Measurements from ENCODE around the gene SLC6A4. TPM values are rescaled to one million over a fixed set of nuclear protein-coding genes. Genes with fewer than 3 reads are reported as not detected.

The SLC6A4 gene
- polyA plus RNA-seq, 1 of the 3 experiments (the other 2 are of a cell fraction) = 0.12 TPM

GRCh38 chr17:30218799-30219198 lies 16.7 kb downstream of the SLC6A4 start:
- Histone ChIP-seq H3K27me3 (ENCODE audit: insufficient read depth) (no peaks in the 10 kb centered on the region), H3K79me2 (ENCODE audit: insufficient read depth) (no peaks in the 10 kb centered on the region), H2AFZ (ENCODE audit: low read depth) (no peak overlapping the region), H3F3A (replicated peaks; ENCODE audit: insufficient read depth) (no peaks in the 10 kb centered on the region), H3K36me3 (replicated peaks in 1 of 2; ENCODE audit: control insufficient read depth in 1 of 2, insufficient read depth in 2 of 2, low read length in 1 of 2) (no peaks in the 10 kb centered on the region), H3K4me2 (no peak overlapping the region), H3K4me1 (ENCODE audit: control insufficient read depth in 1 of 2, insufficient read depth in 2 of 2, low read depth in 1 of 2, low read length in 1 of 2) (no peaks in the 10 kb centered on the region), H3K9ac (no peak overlapping the region), H3K9me2 (no peaks in the 10 kb centered on the region), H3K27ac (ENCODE audit: low read depth in 2 of 2, low read length in 1 of 2) (no peak overlapping the region), H3K9me3 (no peaks in the 10 kb centered on the region), H4K20me1 (ENCODE audit: insufficient read depth) (no peaks in the 10 kb centered on the region), H3K4me3 (ENCODE audit: low read depth in 2 of 2, low read length in 1 of 2) (no peak overlapping the region)
- no peak for DNase-seq
- ChIA-PET CTCF (interaction anchor here (1.3 to 2.5 kb wide), 2 partner anchors 18 to 114 kb away, joined by 4 to 7 read pairs; no protein-coding TSS in a partner anchor), POLR2A (no interaction called here)
- no peak for TF ChIP-seq RCOR1 (IDR thresholded peaks at IDR 0.05; ENCODE audit: low read length)
- no peak for TF ChIP-seq CHD2 (IDR thresholded peaks at IDR 0.05; ENCODE audit: low read length, partially characterized antibody)
- no peak for TF ChIP-seq CTCF (IDR thresholded peaks at IDR 0.05)
- TF ChIP-seq MAX (IDR thresholded peaks at IDR 0.05; ENCODE audit: low read depth) = no peak
- no peak for TF ChIP-seq GABPA (IDR thresholded peaks at IDR 0.05; ENCODE audit: low read depth)
- TF ChIP-seq MEF2A (IDR thresholded peaks at IDR 0.05; ENCODE audit: borderline replicate concordance, low read depth) = no peak
- no peak for TF ChIP-seq MXI1 (IDR thresholded peaks at IDR 0.05; ENCODE audit: low read depth, low read length)
- no peak for TF ChIP-seq USF1 (IDR thresholded peaks at IDR 0.05; ENCODE audit: borderline replicate concordance, low read depth)
- TF ChIP-seq EP300 (IDR thresholded peaks at IDR 0.05; ENCODE audit: borderline replicate concordance in 1 of 2, low read depth in 1 of 2, low read length in 1 of 2) = no peak
- TF ChIP-seq FOXM1 (IDR thresholded peaks at IDR 0.05; ENCODE audit: low read depth) = no peak
- WGBS (ENCODE audit: low lambda C conversion rate) = 71% methylated on average over 8 of the region's 9 CpGs

- Histone ChIP-seq H3K9me3 (no peaks in the 10 kb centered on the region), H4K20me1 (ENCODE audit: insufficient read depth) (no peaks in the 10 kb centered on the region), H3K79me2 (ENCODE audit: insufficient read depth) (no peaks in the 10 kb centered on the region), H3K4me1 (ENCODE audit: control insufficient read depth in 1 of 2, insufficient read depth in 2 of 2, low read depth in 1 of 2, low read length in 1 of 2) (no peaks in the 10 kb centered on the region), H3K4me2 (no peak overlapping the region), H3K27me3 (ENCODE audit: insufficient read depth) (no peaks in the 10 kb centered on the region), H3K36me3 (replicated peaks in 1 of 2; ENCODE audit: control insufficient read depth in 1 of 2, insufficient read depth in 2 of 2, low read length in 1 of 2) (no peaks in the 10 kb centered on the region), H3K9ac (no peak overlapping the region), H3K4me3 (ENCODE audit: low read depth in 2 of 2, low read length in 1 of 2) (no peak overlapping the region), H3K9me2 (no peaks in the 10 kb centered on the region), H2AFZ (ENCODE audit: low read depth) (no peak overlapping the region), H3F3A (replicated peaks; ENCODE audit: insufficient read depth) (no peaks in the 10 kb centered on the region), H3K27ac (ENCODE audit: low read depth in 2 of 2, low read length in 1 of 2) (no peak overlapping the region)
- DNase-seq = no peak
- WGBS (ENCODE audit: low lambda C conversion rate) = 81% methylated on average over 11 of the region's 11 CpGs
- POLR2A ChIA-PET = no interaction called here
- TF ChIP-seq NRF1 (IDR thresholded peaks at IDR 0.05; ENCODE audit: low read depth, low read length) (no peak), USF1 (IDR thresholded peaks at IDR 0.05; ENCODE audit: borderline replicate concordance, low read depth) (no peak), NFIC (IDR thresholded peaks at IDR 0.05; ENCODE audit: borderline replicate concordance) (no peak), RAD21 (IDR thresholded peaks at IDR 0.05; ENCODE audit: low read length) (no peak), REST (IDR thresholded peaks at IDR 0.05; ENCODE audit: low read depth, low read length) (no peak), MAX (IDR thresholded peaks at IDR 0.05; ENCODE audit: low read depth) (no peak), TAF1 (IDR thresholded peaks at IDR 0.05; ENCODE audit: borderline replicate concordance, low read depth, low read length) (no peak), RXRA (IDR thresholded peaks at IDR 0.05; ENCODE audit: borderline replicate concordance, low read depth) (no peak)
- CTCF ChIA-PET = interaction anchor here (1.3 kb wide), 1 partner anchor 19 kb away, joined by 4 read pairs; no protein-coding TSS in a partner anchor
These were observed 17.7 kb downstream of the SLC6A4 start for GRCh38 chr17:30217746-30218245.
